Erythroblast (primary cell): ENCODE data around the gene PLD5.

Experiments
- GATA1 ChIP-seq: IDR thresholded peaks from 2 replicates; pipeline ENCODE4 v1.6.1; 2011; ENCODE audit warnings: low read depth, mild to moderate bottlenecking, control low read depth, low read length, moderate library complexity
- POLR2A ChIP-seq: IDR thresholded peaks from 2 replicates; pipeline ENCODE4 v1.6.1; 2011; ENCODE audit warnings: mild to moderate bottlenecking, low read length

DNA sequence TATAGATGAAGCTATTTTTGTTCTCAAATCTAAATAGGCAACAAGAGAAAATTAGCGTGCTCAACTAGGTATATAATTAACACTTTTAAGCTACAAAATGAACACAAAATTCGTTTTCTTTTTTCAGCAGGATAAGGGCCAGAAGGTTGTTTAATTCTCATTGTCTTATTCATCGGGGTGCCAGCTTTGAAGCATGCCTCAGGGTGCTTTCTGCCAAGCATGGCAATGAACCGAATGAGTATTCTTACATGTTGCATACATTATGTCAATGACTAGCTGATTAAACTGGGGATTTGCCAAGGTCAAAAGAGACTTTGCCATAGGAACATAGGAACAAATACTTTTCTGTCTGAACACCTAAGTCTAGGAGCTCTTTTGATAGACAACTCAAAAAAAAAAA, 423.6 kb downstream of the PLD5 start:
- TF ChIP-seq POLR2A: no peak
- no peak for TF ChIP-seq GATA1
